K562 (cell line): Measurements from ENCODE around the gene PPP1R12C. TPM values are rescaled to one million over a fixed set of nuclear protein-coding genes. Genes with fewer than 3 reads are reported as not detected.

ENCODE experiments used
- CXXC5 ChIP-seq: fragments of 250-450 bp; sonication (Bioruptor Pico); IDR thresholded peaks from 2 replicates; pipeline ENCODE4 v1.8.0; 2022; ENCODE audit warnings: inconsistent platforms, mild to moderate bottlenecking, moderate library complexity
- FOXK2 ChIP-seq, 2 experiments: fragments of 450-650 bp; IDR thresholded peaks in 1 of 2; conservative IDR thresholded peaks in 1 of 2; 2 replicates each; pipeline ENCODE4 v1.6.1; 2016; ENCODE audit warnings: low read depth in 2 of 2, mild to moderate bottlenecking in 1 of 2
- GABPA ChIP-seq: fragments of 200-800 bp; sonication (Bioruptor generic); conservative IDR thresholded peaks from 2 replicates; pipeline ENCODE4 v1.6.1; 2016; ENCODE audit warnings: low read depth, missing genetic modification characterization, missing compliant biosample characterization
- MBD2 ChIP-seq: sonication (generic); IDR thresholded peaks from 2 replicates; pipeline ENCODE4 v1.6.1; 2016; ENCODE audit warnings: low read depth, borderline replicate concordance
- NEUROD1 ChIP-seq: fragments of 150-350 bp; IDR thresholded peaks from 2 replicates; pipeline ENCODE4 v1.6.1; 2014; ENCODE audit warnings: borderline replicate concordance, low read length, low read depth; ENCODE audit not compliant: partially characterized antibody
- NFIX ChIP-seq: fragments of 250-450 bp; sonication (Bioruptor Pico); IDR thresholded peaks from 2 replicates; pipeline ENCODE4 v1.4.0; 2020; ENCODE audit warnings: low read depth, mild to moderate bottlenecking, moderate library complexity
- PHF8 ChIP-seq: fragments of 200-600 bp; sonication (generic); IDR thresholded peaks from 2 replicates; pipeline ENCODE4 v1.6.1; 2012; ENCODE audit warnings: mixed run types, mild to moderate bottlenecking, inconsistent platforms, low read length, moderate library complexity, borderline replicate concordance
- PTTG1 ChIP-seq: fragments of 450-650 bp; IDR thresholded peaks from 2 replicates; pipeline ENCODE4 v1.6.1; 2016; ENCODE audit warnings: low read depth, mild to moderate bottlenecking, missing genetic modification characterization, missing compliant biosample characterization
- PURB ChIP-seq: sonication (generic); formaldehyde crosslinking; IDR thresholded peaks from 2 replicates; pipeline ENCODE4 v1.9.0; 2021; ENCODE audit warnings: low read depth, mild to moderate bottlenecking, missing genetic modification reagents
- RBBP5 ChIP-seq: fragments of 200-600 bp; sonication (generic); IDR thresholded peaks from 2 replicates; pipeline ENCODE4 v1.6.1; 2012; ENCODE audit warnings: borderline replicate concordance, mild to moderate bottlenecking, low read length, control low read depth, inconsistent platforms; ENCODE audit not compliant: insufficient read depth, poor library complexity, severe bottlenecking
- SIN3A ChIP-seq, 2 experiments: fragments of 150-350 bp in 1 of 2; IDR thresholded peaks; 2 replicates each; pipeline ENCODE4 v1.6.1; 2011 to 2016; ENCODE audit warnings: borderline replicate concordance in 2 of 2, low read depth in 2 of 2, low read length in 2 of 2, mild to moderate bottlenecking in 2 of 2, moderate library complexity in 2 of 2; ENCODE audit not compliant: control insufficient read depth in 1 of 2
- SMARCA5 ChIP-seq: fragments of 450-650 bp; IDR thresholded peaks from 2 replicates; pipeline ENCODE4 v1.6.1; 2016
- SOX6 ChIP-seq: fragments of 450-650 bp; IDR thresholded peaks from 2 replicates; pipeline ENCODE4 v1.6.1; 2014; ENCODE audit warnings: mild to moderate bottlenecking
- THRAP3 ChIP-seq: fragments of 450-650 bp; IDR thresholded peaks from 2 replicates; pipeline ENCODE4 v1.6.1; 2016; ENCODE audit warnings: mild to moderate bottlenecking, inconsistent platforms, borderline replicate concordance
- ZFP36 ChIP-seq: fragments of 150-350 bp; IDR thresholded peaks from 2 replicates; pipeline ENCODE4 v1.6.1; 2018; ENCODE audit warnings: low read length, low read depth; ENCODE audit not compliant: partially characterized antibody
- ZKSCAN1 ChIP-seq: fragments of 150-350 bp; IDR thresholded peaks from 2 replicates; pipeline ENCODE4 v1.6.1; 2016; ENCODE audit warnings: low read depth, low read length
- ZNF561 ChIP-seq: fragments of 450-650 bp; formaldehyde crosslinking; conservative IDR thresholded peaks from 2 replicates; pipeline ENCODE4 v1.4.0; 2020; ENCODE audit warnings: mild to moderate bottlenecking, moderate library complexity
- polyA plus RNA-seq, 8 experiments: library from polyadenylated mRNA; depleted of rRNA in 4 of 8; stranded (reverse) in 5 of 8; unstranded in 3 of 8; fragments of >200 nt; fragmentation: Nextera tagmentation in 2 of 8; fragmentation: Illumina TruSeq in 1 of 8; extraction: Ambion mirVana in 2 of 8; extraction: Trizol in 1 of 8; gene quantifications; 2 replicates each; pipeline versions ENCODE4 v1.2.1 to v1.2.3, GENCODE V29; 2011 to 2014; ENCODE audit warnings: inconsistent platforms in 1 of 8, missing spikeins in 1 of 8
- total RNA-seq, 7 experiments: library from RNA; depleted of rRNA in 6 of 7; stranded (reverse); fragments of >200 nt in 6 of 7; fragmentation: Illumina TruSeq in 2 of 7; extraction: Trizol in 2 of 7; gene quantifications; 2 replicates each; pipeline versions ENCODE4 v1.2.1 to v1.2.3, GENCODE V29; 2011 to 2021; ENCODE audit warnings: low replicate concordance in 1 of 7
- TF ChIP-seq, protein P1 (sequence below): fragments of 450-650 bp; IDR thresholded peaks from 2 replicates; pipeline ENCODE4 v1.6.1; 2017; ENCODE audit warnings: mild to moderate bottlenecking, moderate library complexity
- TF ChIP-seq, protein P2 (sequence below): sonication (generic); formaldehyde crosslinking; IDR thresholded peaks from 2 replicates; pipeline ENCODE4 v1.8.1; 2022; ENCODE audit warnings: missing genetic modification reagents
- TF ChIP-seq, protein P3 (sequence below): fragments of 250-450 bp; sonication (Bioruptor Pico); IDR thresholded peaks from 2 replicates; pipeline ENCODE4 v1.8.0; 2022; ENCODE audit warnings: moderate library complexity, mild to moderate bottlenecking, inconsistent platforms
- TF ChIP-seq, protein P4 (sequence below): sonication (generic); formaldehyde crosslinking; IDR thresholded peaks from 2 replicates; pipeline ENCODE4 v1.8.0; 2022; ENCODE audit warnings: mild to moderate bottlenecking, missing genetic modification reagents, borderline replicate concordance

The PPP1R12C gene
- total and polyA plus RNA-seq, 9 of the 15 experiments (the other 6 are each of a cell fraction or from before 2014, with no cell fraction given), result 1.8 to 136 (median 33.7) TPM

DNA sequence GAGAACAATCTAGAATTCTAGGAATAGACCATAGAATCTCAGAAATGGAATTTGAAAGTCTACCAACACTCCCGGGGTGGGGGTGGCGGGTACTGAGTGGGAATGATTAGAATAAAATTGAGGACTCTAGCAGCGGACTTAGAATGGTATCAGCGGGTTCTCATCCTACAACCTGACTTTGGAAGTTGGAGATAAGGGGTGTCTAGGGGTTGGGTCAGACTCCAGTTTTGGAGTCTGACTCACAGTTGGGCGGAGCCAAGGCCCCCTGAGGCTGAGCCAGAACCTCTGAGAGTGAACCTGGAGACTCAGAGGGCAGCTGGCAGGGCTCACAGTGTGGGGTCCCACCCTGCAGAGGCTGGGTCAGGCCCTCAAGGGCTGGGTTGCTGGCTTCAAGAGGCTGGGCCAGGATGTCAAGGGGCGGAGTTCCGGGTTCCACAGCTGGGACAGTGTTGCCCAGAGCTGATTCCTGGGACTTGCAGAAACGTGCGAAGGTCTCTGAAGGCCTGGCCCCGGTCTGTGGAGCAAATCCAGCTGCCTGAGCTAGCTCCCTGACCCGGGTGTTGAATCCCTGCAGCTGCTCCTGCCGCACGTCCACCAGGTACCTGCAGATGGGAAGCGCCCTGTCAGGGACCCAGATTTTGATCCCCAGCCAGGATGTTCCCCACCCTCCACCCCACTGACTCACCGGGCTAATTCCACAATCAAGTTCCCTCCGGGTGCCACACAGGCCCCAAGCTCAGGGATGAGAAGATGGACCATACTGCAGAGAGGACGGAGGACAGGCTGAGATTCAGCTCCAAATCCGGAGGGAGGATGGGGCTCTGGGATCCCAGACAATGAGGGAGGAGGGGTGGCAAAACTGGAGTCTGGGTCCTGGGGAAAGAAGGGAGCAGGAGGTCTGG lies 41.7 kb upstream of the PPP1R12C start (continued):
- TF ChIP-seq NEUROD1, result no peak
- TF ChIP-seq, protein P1, sequence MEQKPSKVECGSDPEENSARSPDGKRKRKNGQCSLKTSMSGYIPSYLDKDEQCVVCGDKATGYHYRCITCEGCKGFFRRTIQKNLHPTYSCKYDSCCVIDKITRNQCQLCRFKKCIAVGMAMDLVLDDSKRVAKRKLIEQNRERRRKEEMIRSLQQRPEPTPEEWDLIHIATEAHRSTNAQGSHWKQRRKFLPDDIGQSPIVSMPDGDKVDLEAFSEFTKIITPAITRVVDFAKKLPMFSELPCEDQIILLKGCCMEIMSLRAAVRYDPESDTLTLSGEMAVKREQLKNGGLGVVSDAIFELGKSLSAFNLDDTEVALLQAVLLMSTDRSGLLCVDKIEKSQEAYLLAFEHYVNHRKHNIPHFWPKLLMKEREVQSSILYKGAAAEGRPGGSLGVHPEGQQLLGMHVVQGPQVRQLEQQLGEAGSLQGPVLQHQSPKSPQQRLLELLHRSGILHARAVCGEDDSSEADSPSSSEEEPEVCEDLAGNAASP, result no peak
- TF ChIP-seq THRAP3, result no peak
- TF ChIP-seq CXXC5 (CRISPR knock-in tag), result peak; percentile 67
- TF ChIP-seq ZNF561 (CRISPR knock-in tag), result no peak
- TF ChIP-seq, protein P2, sequence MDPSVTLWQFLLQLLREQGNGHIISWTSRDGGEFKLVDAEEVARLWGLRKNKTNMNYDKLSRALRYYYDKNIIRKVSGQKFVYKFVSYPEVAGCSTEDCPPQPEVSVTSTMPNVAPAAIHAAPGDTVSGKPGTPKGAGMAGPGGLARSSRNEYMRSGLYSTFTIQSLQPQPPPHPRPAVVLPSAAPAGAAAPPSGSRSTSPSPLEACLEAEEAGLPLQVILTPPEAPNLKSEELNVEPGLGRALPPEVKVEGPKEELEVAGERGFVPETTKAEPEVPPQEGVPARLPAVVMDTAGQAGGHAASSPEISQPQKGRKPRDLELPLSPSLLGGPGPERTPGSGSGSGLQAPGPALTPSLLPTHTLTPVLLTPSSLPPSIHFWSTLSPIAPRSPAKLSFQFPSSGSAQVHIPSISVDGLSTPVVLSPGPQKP (CRISPR knock-in tag), result no peak
- no peak for TF ChIP-seq PURB (CRISPR knock-in tag)
- TF ChIP-seq SIN3A (IDR thresholded peaks at IDR 0.05; ENCODE audit: borderline replicate concordance in 2 of 2, control insufficient read depth in 1 of 2, low read depth in 2 of 2, low read length in 2 of 2), result peak; percentile 49 to 70; a peak in 1 of 4 replicates
- no peak for TF ChIP-seq ZFP36
- peak; percentile 83 for TF ChIP-seq SOX6
- TF ChIP-seq NFIX (CRISPR knock-in tag), result no peak
- no peak for TF ChIP-seq FOXK2 (conservative IDR thresholded peaks at IDR 0.05 in 1 of 2, IDR thresholded peaks at IDR 0.05 in 1 of 2; ENCODE audit: low read depth in 2 of 2)
- no peak for TF ChIP-seq RBBP5
- TF ChIP-seq MBD2, result peak; percentile 36; the same call in 1 of the 2 replicates
- TF ChIP-seq, protein P3, sequence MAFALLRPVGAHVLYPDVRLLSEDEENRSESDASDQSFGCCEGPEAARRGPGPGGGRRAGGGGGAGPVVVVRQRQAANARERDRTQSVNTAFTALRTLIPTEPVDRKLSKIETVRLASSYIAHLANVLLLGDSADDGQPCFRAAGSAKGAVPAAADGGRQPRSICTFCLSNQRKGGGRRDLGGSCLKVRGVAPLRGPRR (CRISPR knock-in tag), result no peak
- peak; percentile 29; the same call in 1 of the 2 replicates for TF ChIP-seq ZKSCAN1
- TF ChIP-seq, protein P4, sequence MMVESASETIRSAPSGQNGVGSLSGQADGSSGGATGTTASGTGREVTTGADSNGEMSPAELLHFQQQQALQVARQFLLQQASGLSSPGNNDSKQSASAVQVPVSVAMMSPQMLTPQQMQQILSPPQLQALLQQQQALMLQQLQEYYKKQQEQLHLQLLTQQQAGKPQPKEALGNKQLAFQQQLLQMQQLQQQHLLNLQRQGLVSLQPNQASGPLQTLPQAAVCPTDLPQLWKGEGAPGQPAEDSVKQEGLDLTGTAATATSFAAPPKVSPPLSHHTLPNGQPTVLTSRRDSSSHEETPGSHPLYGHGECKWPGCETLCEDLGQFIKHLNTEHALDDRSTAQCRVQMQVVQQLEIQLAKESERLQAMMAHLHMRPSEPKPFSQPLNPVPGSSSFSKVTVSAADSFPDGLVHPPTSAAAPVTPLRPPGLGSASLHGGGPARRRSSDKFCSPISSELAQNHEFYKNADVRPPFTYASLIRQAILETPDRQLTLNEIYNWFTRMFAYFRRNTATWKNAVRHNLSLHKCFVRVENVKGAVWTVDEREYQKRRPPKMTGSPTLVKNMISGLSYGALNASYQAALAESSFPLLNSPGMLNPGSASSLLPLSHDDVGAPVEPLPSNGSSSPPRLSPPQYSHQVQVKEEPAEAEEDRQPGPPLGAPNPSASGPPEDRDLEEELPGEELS (CRISPR knock-in tag), result no peak
- peak; percentile 17; the same call in 1 of the 2 replicates for TF ChIP-seq GABPA (tag)
- no peak for TF ChIP-seq SMARCA5
- TF ChIP-seq PTTG1 (tag), result no peak
- TF ChIP-seq PHF8, result peak; percentile 45; the same call in 1 of the 2 replicates
